ENCODE measurements around the gene SOD2. TPM values are rescaled to one million over a fixed set of nuclear protein-coding genes. Genes with fewer than 3 reads are reported as not detected.

The SOD2 gene
- total and polyA plus RNA-seq, 9 of the 15 experiments (the other 6 are each of a cell fraction or from before 2014, with no cell fraction given) = 39.8 to 140 (median 95.8) TPM

DNA sequence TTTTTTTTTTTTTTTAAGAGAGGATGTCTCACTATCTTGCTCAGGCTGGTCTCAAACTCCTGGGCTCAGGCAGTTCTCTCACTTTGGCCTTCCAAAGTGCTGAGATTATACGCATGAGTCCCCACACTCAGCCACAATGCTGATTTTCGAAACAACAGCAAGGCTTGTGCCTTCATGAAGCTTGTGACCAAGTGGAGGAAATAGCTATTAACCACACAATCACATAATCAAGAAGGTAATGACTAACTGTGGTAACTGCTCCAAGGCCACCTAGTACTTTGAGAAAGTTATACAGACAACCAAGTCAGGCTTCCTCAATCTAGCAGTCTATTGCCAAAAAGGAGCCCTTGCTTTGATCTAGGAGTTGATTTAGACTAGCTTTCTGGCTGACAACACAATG lies 46.3 kb downstream of the SOD2 start:
- Histone ChIP-seq H3K4me3 (no peak overlapping the region), H3K9ac (ENCODE audit: insufficient read depth in 1 of 2, low read depth in 2 of 2, low read length in 2 of 2) (no peak overlapping the region), H3K9me3 (replicated peaks; ENCODE audit: control insufficient read depth, insufficient read depth, low read depth, low read length) (no peaks in the 10 kb centered on the region), H3K79me2 (ENCODE audit: control insufficient read depth, insufficient read depth, low read length) (no peaks in the 10 kb centered on the region), H3K4me1 (replicated peaks in 1 of 2; ENCODE audit: control insufficient read depth in 2 of 2, insufficient read depth in 2 of 2, low read length in 2 of 2) (no peaks in the 10 kb centered on the region), H2AFZ (ENCODE audit: low read depth, low read length) (no peak overlapping the region), H3K27ac (ENCODE audit: extremely low read depth, low read depth, low read length) (no peak overlapping the region), H3K4me2 (ENCODE audit: insufficient read depth, low read length) (no peak overlapping the region), H3K27me3 (ENCODE audit: control insufficient read depth in 2 of 2, insufficient read depth in 2 of 2, low read length in 2 of 2) (no peaks in the 10 kb centered on the region; a peak in 1 of 5 replicates), H3K36me3 (ENCODE audit: control insufficient read depth, insufficient read depth, low read length) (no peaks in the 10 kb centered on the region), H4K20me1 (replicated peaks; ENCODE audit: control insufficient read depth, insufficient read depth, low read length) (no peaks in the 10 kb centered on the region), H3K9me1 (ENCODE audit: control insufficient read depth, insufficient read depth, low read length) (no peaks in the 10 kb centered on the region)
- intact Hi-C loops (cut with micrococcal nuclease) (no loop called here), in situ Hi-C loops (cut with MboI) (no loop called here)
- FAIRE-seq = no peak
- BruUV-seq (replicated peaks) = no TSS peak
- no peak for ATAC-seq
- 36% methylated on average over 2 of the region's 2 CpGs for WGBS (ENCODE audit: insufficient coverage, low coverage, missing lambda C conversion rate)
- ChIA-PET CTCF (ENCODE audit: low intra/inter-chr PET ratio) (no interaction called here), POLR2A (no interaction called here)
- TF ChIP-seq RB1 (IDR thresholded peaks at IDR 0.05; ENCODE audit: low read depth) (no peak), KLF13 (tag; IDR thresholded peaks at IDR 0.05; ENCODE audit: borderline replicate concordance, low read depth) (no peak), CCNT2 (IDR thresholded peaks at IDR 0.05; ENCODE audit: borderline replicate concordance, extremely low read depth, insufficient read length, low read depth, low read length) (no peak), RBM14 (IDR thresholded peaks at IDR 0.05; ENCODE audit: borderline replicate concordance, insufficient read depth, low read depth, low read length) (no peak)
- no peak for DNase-seq (ENCODE audit: extremely low read depth in 1 of 4, low spot score in 3 of 4)

DNA sequence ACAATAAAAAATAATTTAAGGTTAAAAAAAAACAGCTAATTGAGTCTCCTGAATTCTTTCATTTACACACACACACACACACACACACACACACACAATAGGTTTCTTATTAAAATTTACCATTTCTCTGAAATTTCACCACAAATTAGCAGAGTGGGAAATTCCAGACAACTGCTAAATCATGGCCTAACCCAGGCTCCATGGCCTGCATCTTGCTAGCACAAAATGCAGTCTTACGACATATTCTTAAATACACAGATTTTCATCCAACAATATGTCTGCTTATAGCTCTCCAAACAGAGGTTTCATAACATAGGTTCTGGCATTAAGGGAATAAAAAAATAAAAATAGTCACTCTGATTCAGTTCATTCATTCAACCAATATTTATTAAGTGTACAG lies 46.9 kb downstream of the SOD2 start:
- Histone ChIP-seq H3K27me3 (ENCODE audit: control insufficient read depth in 2 of 2, insufficient read depth in 2 of 2, low read length in 2 of 2) (no peaks in the 10 kb centered on the region; a peak in 1 of 5 replicates), H3K36me3 (ENCODE audit: control insufficient read depth, insufficient read depth, low read length) (no peaks in the 10 kb centered on the region), H3K9ac (ENCODE audit: insufficient read depth in 1 of 2, low read depth in 2 of 2, low read length in 2 of 2) (no peak overlapping the region), H3K9me1 (ENCODE audit: control insufficient read depth, insufficient read depth, low read length) (no peaks in the 10 kb centered on the region), H3K4me1 (replicated peaks in 1 of 2; ENCODE audit: control insufficient read depth in 2 of 2, insufficient read depth in 2 of 2, low read length in 2 of 2) (no peaks in the 10 kb centered on the region), H3K4me3 (no peak overlapping the region), H3K27ac (ENCODE audit: extremely low read depth, low read depth, low read length) (no peak overlapping the region), H3K9me3 (replicated peaks; ENCODE audit: control insufficient read depth, insufficient read depth, low read depth, low read length) (no peaks in the 10 kb centered on the region), H2AFZ (ENCODE audit: low read depth, low read length) (no peak overlapping the region), H3K79me2 (ENCODE audit: control insufficient read depth, insufficient read depth, low read length) (no peaks in the 10 kb centered on the region), H3K4me2 (ENCODE audit: insufficient read depth, low read length) (no peak overlapping the region), H4K20me1 (replicated peaks; ENCODE audit: control insufficient read depth, insufficient read depth, low read length) (no peaks in the 10 kb centered on the region)
- intact Hi-C loops (cut with micrococcal nuclease) (no loop called here), in situ Hi-C loops (cut with MboI) (no loop called here)
- ChIA-PET POLR2A (no interaction called here), CTCF (ENCODE audit: low intra/inter-chr PET ratio) (no interaction called here)
- no TSS peak for BruUV-seq (replicated peaks)
- FAIRE-seq (no peak), DNase-seq (ENCODE audit: extremely low read depth in 1 of 4, low spot score in 3 of 4) (no peak), ATAC-seq (no peak)
- TF ChIP-seq GABPB2 (CRISPR knock-in tag; conservative IDR thresholded peaks at IDR 0.05) (no peak), C11orf30 (IDR thresholded peaks at IDR 0.05; ENCODE audit: low read depth) (no peak), SAFB (IDR thresholded peaks at IDR 0.05; ENCODE audit: borderline replicate concordance, low read depth, low read length) (no peak), ZZZ3 (IDR thresholded peaks at IDR 0.05) (no peak), RBM22 (IDR thresholded peaks at IDR 0.05; ENCODE audit: low read depth, low read length, poor library complexity, severe bottlenecking) (no peak), MAFG (tag; conservative IDR thresholded peaks at IDR 0.05) (no peak), CBX5 (IDR thresholded peaks at IDR 0.05; ENCODE audit: borderline replicate concordance, low read depth) (no peak)
- TF ChIP-seq, protein P1, sequence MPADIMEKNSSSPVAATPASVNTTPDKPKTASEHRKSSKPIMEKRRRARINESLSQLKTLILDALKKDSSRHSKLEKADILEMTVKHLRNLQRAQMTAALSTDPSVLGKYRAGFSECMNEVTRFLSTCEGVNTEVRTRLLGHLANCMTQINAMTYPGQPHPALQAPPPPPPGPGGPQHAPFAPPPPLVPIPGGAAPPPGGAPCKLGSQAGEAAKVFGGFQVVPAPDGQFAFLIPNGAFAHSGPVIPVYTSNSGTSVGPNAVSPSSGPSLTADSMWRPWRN (IDR thresholded peaks at IDR 0.05; ENCODE audit: low read depth) = no peak
- WGBS (ENCODE audit: insufficient coverage, low coverage, missing lambda C conversion rate) = 58% methylated on average over 1 of the region's 1 CpG
